ENCODE data around the gene ATAD2B. TPM values are rescaled to one million over a fixed set of nuclear protein-coding genes. Genes with fewer than 3 reads are reported as not detected.

The ATAD2B gene
- total and polyA plus RNA-seq, 2 donors (not counting 1 experiment from before 2014, with no cell fraction given): 3.6 to 11.4 TPM

DNA sequence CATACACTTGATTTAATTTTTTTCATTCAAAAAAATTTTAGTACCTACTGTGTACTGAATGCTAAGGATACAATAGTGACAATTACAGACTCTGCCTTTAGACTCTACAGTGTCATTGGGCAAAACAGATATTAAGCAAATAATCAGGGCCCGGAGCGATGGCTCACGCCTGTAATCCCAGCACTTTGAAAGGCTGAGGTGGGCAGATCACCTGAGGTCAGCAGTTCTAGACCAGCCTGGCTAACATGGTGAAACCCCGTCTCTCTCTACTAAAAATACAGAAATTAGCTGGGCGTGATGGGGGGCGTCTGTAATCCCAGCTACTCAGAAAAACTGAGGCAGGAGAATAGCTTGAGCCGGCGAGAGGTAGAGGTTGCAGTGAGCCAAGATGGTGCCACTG is 14.7 kb upstream of the ATAD2B start:
- Histone ChIP-seq H4K20me1 (ENCODE audit: control insufficient read depth, extremely low read depth, insufficient read depth, low read length) (no peaks in the 10 kb centered on the region), H3K9ac (ENCODE audit: insufficient read depth, low read length) (no peak overlapping the region), H3K27me3 (ENCODE audit: control insufficient read depth, insufficient read depth, low read length) (no peaks in the 10 kb centered on the region), H2AFZ (ENCODE audit: low read length) (no peak overlapping the region), H3K4me3 (replicated peaks in 1 of 4; ENCODE audit: control extremely low read depth in 1 of 4, insufficient read depth in 1 of 4, low read depth in 3 of 4, low read length in 4 of 4) (peak overlapping the region in 3 of 4 experiments; percentile 82 to 84 (median 82)), H3K9me3 (ENCODE audit: control insufficient read depth, insufficient read depth, low read depth, low read length) (no peaks in the 10 kb centered on the region), H3K4me2 (ENCODE audit: extremely low read depth, insufficient read depth, low read length) (peak overlapping the region; percentile 89), H3K4me1 (ENCODE audit: control insufficient read depth, extremely low read depth, insufficient read depth, low read length) (peaks cover 4% of the 10 kb centered on the region), H3K36me3 (ENCODE audit: control insufficient read depth, insufficient read depth, low read length) (no peaks in the 10 kb centered on the region), H3K27ac (ENCODE audit: insufficient read depth, low read length) (no peak overlapping the region), H3K79me2 (ENCODE audit: control insufficient read depth, insufficient read depth, low read length) (peaks cover 25% of the 10 kb centered on the region)
- no peak for DNase-seq (ENCODE audit: low read depth in 2 of 2)
- TF ChIP-seq EZH2 (IDR thresholded peaks at IDR 0.05; ENCODE audit: low read length, missing control alignments): no peak
- TF ChIP-seq, protein P1, sequence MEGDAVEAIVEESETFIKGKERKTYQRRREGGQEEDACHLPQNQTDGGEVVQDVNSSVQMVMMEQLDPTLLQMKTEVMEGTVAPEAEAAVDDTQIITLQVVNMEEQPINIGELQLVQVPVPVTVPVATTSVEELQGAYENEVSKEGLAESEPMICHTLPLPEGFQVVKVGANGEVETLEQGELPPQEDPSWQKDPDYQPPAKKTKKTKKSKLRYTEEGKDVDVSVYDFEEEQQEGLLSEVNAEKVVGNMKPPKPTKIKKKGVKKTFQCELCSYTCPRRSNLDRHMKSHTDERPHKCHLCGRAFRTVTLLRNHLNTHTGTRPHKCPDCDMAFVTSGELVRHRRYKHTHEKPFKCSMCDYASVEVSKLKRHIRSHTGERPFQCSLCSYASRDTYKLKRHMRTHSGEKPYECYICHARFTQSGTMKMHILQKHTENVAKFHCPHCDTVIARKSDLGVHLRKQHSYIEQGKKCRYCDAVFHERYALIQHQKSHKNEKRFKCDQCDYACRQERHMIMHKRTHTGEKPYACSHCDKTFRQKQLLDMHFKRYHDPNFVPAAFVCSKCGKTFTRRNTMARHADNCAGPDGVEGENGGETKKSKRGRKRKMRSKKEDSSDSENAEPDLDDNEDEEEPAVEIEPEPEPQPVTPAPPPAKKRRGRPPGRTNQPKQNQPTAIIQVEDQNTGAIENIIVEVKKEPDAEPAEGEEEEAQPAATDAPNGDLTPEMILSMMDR (conservative IDR thresholded peaks at IDR 0.05 in 1 of 2, IDR thresholded peaks at IDR 0.05 in 1 of 2; ENCODE audit: low read depth in 1 of 2, low read length in 2 of 2): no peak

GRCh38 chr2:23940718-23941620 is 14.0 kb upstream of the ATAD2B start:
- Histone ChIP-seq H3K27me3 (ENCODE audit: control insufficient read depth, insufficient read depth, low read length) (no peaks in the 10 kb centered on the region), H3K4me1 (ENCODE audit: control insufficient read depth, extremely low read depth, insufficient read depth, low read length) (peaks cover 4% of the 10 kb centered on the region), H4K20me1 (ENCODE audit: control insufficient read depth, extremely low read depth, insufficient read depth, low read length) (no peaks in the 10 kb centered on the region), H3K4me3 (replicated peaks in 1 of 4; ENCODE audit: control extremely low read depth in 1 of 4, insufficient read depth in 1 of 4, low read depth in 3 of 4, low read length in 4 of 4) (peak overlapping the region; percentile 82 to 95 (median 83)), H3K9me3 (ENCODE audit: control insufficient read depth, insufficient read depth, low read depth, low read length) (no peaks in the 10 kb centered on the region), H3K36me3 (ENCODE audit: control insufficient read depth, insufficient read depth, low read length) (no peaks in the 10 kb centered on the region), H3K27ac (ENCODE audit: insufficient read depth, low read length) (peak overlapping the region; percentile 74), H3K9ac (ENCODE audit: insufficient read depth, low read length) (peak overlapping the region; percentile 85), H3K79me2 (ENCODE audit: control insufficient read depth, insufficient read depth, low read length) (peaks cover 25% of the 10 kb centered on the region), H3K4me2 (ENCODE audit: extremely low read depth, insufficient read depth, low read length) (peak overlapping the region; percentile 89), H2AFZ (ENCODE audit: low read length) (peak overlapping the region; percentile 77)
- peak; percentile 53 to 54 for DNase-seq (ENCODE audit: low read depth in 2 of 2)
- TF ChIP-seq, protein P1 (conservative IDR thresholded peaks at IDR 0.05 in 1 of 2, IDR thresholded peaks at IDR 0.05 in 1 of 2; ENCODE audit: low read depth in 1 of 2, low read length in 2 of 2): no peak
- no peak for TF ChIP-seq EZH2 (IDR thresholded peaks at IDR 0.05; ENCODE audit: low read length, missing control alignments)

GRCh38 chr2:23939987-23940717 is 13.2 kb upstream of the ATAD2B start, which contains the start of gene UBXN2A:
Gene UBXN2A, plus strand, starts transcription at chr2:23940463. Its CDS starts 17,852 bp downstream, at chr2:23958315.
- H2AFZ ChIP-seq (ENCODE audit: low read length): peak within 1 kb of the TSS; percentile 100
- no peaks in the 10 kb centered on the region for H4K20me1 ChIP-seq (ENCODE audit: control insufficient read depth, extremely low read depth, insufficient read depth, low read length)
- no peak for TF ChIP-seq EZH2 (IDR thresholded peaks at IDR 0.05; ENCODE audit: low read length, missing control alignments)
- TF ChIP-seq, protein P1 (conservative IDR thresholded peaks at IDR 0.05 in 1 of 2, IDR thresholded peaks at IDR 0.05 in 1 of 2; ENCODE audit: low read depth in 1 of 2, low read length in 2 of 2): no peak
- no peaks in the 10 kb centered on the region for H3K27me3 ChIP-seq (ENCODE audit: control insufficient read depth, insufficient read depth, low read length)
- H3K9me3 ChIP-seq (ENCODE audit: control insufficient read depth, insufficient read depth, low read depth, low read length): no peaks in the 10 kb centered on the region
- H3K4me2 ChIP-seq (ENCODE audit: extremely low read depth, insufficient read depth, low read length): peak within 1 kb of the TSS; percentile 96
- peaks cover 4% of the 10 kb centered on the region for H3K4me1 ChIP-seq (ENCODE audit: control insufficient read depth, extremely low read depth, insufficient read depth, low read length)
- H3K4me3 ChIP-seq (replicated peaks in 1 of 4; ENCODE audit: control extremely low read depth in 1 of 4, insufficient read depth in 1 of 4, low read depth in 3 of 4, low read length in 4 of 4): peak within 1 kb of the TSS; percentile 82 to 95 (median 83)
- peak within 1 kb of the TSS; percentile 74 for H3K27ac ChIP-seq (ENCODE audit: insufficient read depth, low read length)
- peak; percentile 75 to 79 for DNase-seq (ENCODE audit: low read depth in 2 of 2)
- no peaks in the 10 kb centered on the region for H3K36me3 ChIP-seq (ENCODE audit: control insufficient read depth, insufficient read depth, low read length)
- peak within 1 kb of the TSS; percentile 85 for H3K9ac ChIP-seq (ENCODE audit: insufficient read depth, low read length)
- H3K79me2 ChIP-seq (ENCODE audit: control insufficient read depth, insufficient read depth, low read length): peaks cover 24% of the 10 kb centered on the region

All from fibroblast of lung (primary cell).